HepG2 (cell line): ENCODE data around the gene NUDT8. TPM values are rescaled to one million over a fixed set of nuclear protein-coding genes. Genes with fewer than 3 reads are reported as not detected.

Experiments
- ADNP ChIP-seq: sonication (generic); formaldehyde crosslinking; IDR thresholded peaks from 2 replicates; pipeline ENCODE4 v1.4.0; 2020; ENCODE audit warnings: missing genetic modification reagents
- DRAP1 ChIP-seq: IDR thresholded peaks from 2 replicates; pipeline ENCODE4 v1.6.1; 2016; ENCODE audit warnings: missing genetic modification reagents, missing compliant biosample characterization
- GMEB1 ChIP-seq: sonication (generic); formaldehyde crosslinking; IDR thresholded peaks from 2 replicates; pipeline ENCODE4 v1.5.1; 2020; ENCODE audit warnings: missing genetic modification reagents, mild to moderate bottlenecking, borderline replicate concordance
- KDM1A ChIP-seq: IDR thresholded peaks from 2 replicates; pipeline ENCODE4 v1.6.1; 2016; ENCODE audit warnings: missing compliant biosample characterization
- MIER2 ChIP-seq: IDR thresholded peaks from 2 replicates; pipeline ENCODE4 v1.6.1; 2016; ENCODE audit warnings: missing biosample characterization, missing genetic modification reagents
- MTF2 ChIP-seq: sonication (generic); formaldehyde crosslinking; IDR thresholded peaks from 2 replicates; pipeline ENCODE4 v1.5.0; 2020; ENCODE audit warnings: missing genetic modification reagents, borderline replicate concordance
- NFYB ChIP-seq: sonication (generic); formaldehyde crosslinking; IDR thresholded peaks from 2 replicates; pipeline ENCODE4 v1.4.0; 2020; ENCODE audit warnings: missing genetic modification reagents
- NR2F6 ChIP-seq, 2 experiments: IDR thresholded peaks; 2 replicates each; pipeline ENCODE4 v1.6.1; 2016; ENCODE audit warnings: antibody characterized with exemption in 1 of 2, mild to moderate bottlenecking in 1 of 2
- PATZ1 ChIP-seq: sonication (generic); formaldehyde crosslinking; IDR thresholded peaks from 2 replicates; pipeline ENCODE4 v1.4.0; 2020; ENCODE audit warnings: missing genetic modification reagents
- PREB ChIP-seq: sonication (generic); formaldehyde crosslinking; IDR thresholded peaks from 2 replicates; pipeline ENCODE4 v1.4.0; 2020; ENCODE audit warnings: missing genetic modification reagents
- RARA ChIP-seq: IDR thresholded peaks from 2 replicates; pipeline ENCODE4 v1.6.1; 2016; ENCODE audit warnings: missing genetic modification reagents, missing compliant biosample characterization
- SPEN ChIP-seq: sonication (generic); formaldehyde crosslinking; IDR thresholded peaks from 2 replicates; pipeline ENCODE4 v1.5.1; 2020; ENCODE audit warnings: low read depth, mild to moderate bottlenecking, missing genetic modification reagents
- STAT5B ChIP-seq: sonication (generic); formaldehyde crosslinking; IDR thresholded peaks from 2 replicates; pipeline ENCODE4 v1.4.0; 2020; ENCODE audit warnings: missing genetic modification reagents
- ZMAT3 ChIP-seq: sonication (generic); formaldehyde crosslinking; conservative IDR thresholded peaks from 2 replicates; pipeline ENCODE4 v1.7.0; 2021; ENCODE audit warnings: missing genetic modification reagents
- ZNF232 ChIP-seq: sonication (generic); formaldehyde crosslinking; IDR thresholded peaks from 2 replicates; pipeline ENCODE4 v1.4.0; 2020; ENCODE audit warnings: missing genetic modification reagents, borderline replicate concordance
- ZNF281 ChIP-seq: sonication (generic); formaldehyde crosslinking; IDR thresholded peaks from 2 replicates; pipeline ENCODE4 v1.4.0; 2020; ENCODE audit warnings: missing genetic modification reagents, borderline replicate concordance
- ZNF383 ChIP-seq: sonication (generic); formaldehyde crosslinking; IDR thresholded peaks from 2 replicates; pipeline ENCODE4 v1.4.0; 2020; ENCODE audit warnings: missing genetic modification reagents, mild to moderate bottlenecking, borderline replicate concordance
- ZNF546 ChIP-seq: sonication (generic); formaldehyde crosslinking; conservative IDR thresholded peaks from 2 replicates; pipeline ENCODE4 v1.8.1; 2023; ENCODE audit warnings: mild to moderate bottlenecking, missing genetic modification reagents
- ZNF761 ChIP-seq: sonication (generic); formaldehyde crosslinking; conservative IDR thresholded peaks from 2 replicates; pipeline ENCODE4 v1.4.0; 2020; ENCODE audit warnings: mild to moderate bottlenecking, missing genetic modification reagents
- ZSCAN31 ChIP-seq: sonication (generic); formaldehyde crosslinking; IDR thresholded peaks from 2 replicates; pipeline ENCODE4 v1.5.0; 2020; ENCODE audit warnings: low read depth, mild to moderate bottlenecking, missing genetic modification reagents
- polyA plus RNA-seq, 8 experiments: library from polyadenylated mRNA; depleted of rRNA in 3 of 8; stranded (reverse) in 7 of 8; unstranded in 1 of 8; fragments of >200 nt; fragmentation: Illumina TruSeq in 4 of 8; extraction: Trizol in 4 of 8; gene quantifications; 2 replicates each; pipeline versions ENCODE4 v1.2.1 to v1.2.3, GENCODE V29; 2011 to 2016; ENCODE audit warnings: low read depth in 4 of 8, missing spikeins in 1 of 8, mixed read lengths in 1 of 8; ENCODE audit not compliant: insufficient read depth in 1 of 8
- total RNA-seq, 5 experiments: library from RNA; depleted of rRNA; stranded (reverse); fragments of >200 nt; fragmentation: Illumina TruSeq; extraction: Trizol; gene quantifications; 2 replicates each; pipeline ENCODE4 v1.2.3, GENCODE V29; 2016; ENCODE audit warnings: low read depth in 1 of 5

NUDT8 gene
- total and polyA plus RNA-seq, 2 of the 13 experiments (the other 11 are each of a cell fraction or from before 2014, with no cell fraction given) = 6.7 to 25.8 TPM

- TF ChIP-seq ZNF281 (CRISPR knock-in tag) = peak; percentile 95
- TF ChIP-seq SPEN = peak; percentile 20; the same call in 1 of the 2 replicates
- 0 out of 2 replicates have a peak, but pooled peaks have one; percentile 13 for TF ChIP-seq NFYB
- TF ChIP-seq GMEB1 (CRISPR knock-in tag) = no peak
- TF ChIP-seq PATZ1 = no peak; the same call in none of the 2 replicates
- peak; percentile 11; the same call in 1 of the 2 replicates for TF ChIP-seq STAT5B (CRISPR knock-in tag)
- no peak for TF ChIP-seq ZNF232 (CRISPR knock-in tag)
- TF ChIP-seq ADNP (CRISPR knock-in tag) = peak; percentile 94
- TF ChIP-seq ZNF383 (CRISPR knock-in tag) = 0 out of 2 replicates have a peak, but pooled peaks have one; percentile 31
- TF ChIP-seq RARA (CRISPR knock-in tag) = peak; percentile 75
- TF ChIP-seq ZNF546 = no peak
- peak; percentile 99 for TF ChIP-seq NR2F6 (IDR thresholded peaks at IDR 0.05)
- TF ChIP-seq NR2F6 (CRISPR knock-in tag; IDR thresholded peaks at IDR 0.05) = peak; percentile 95
- no peak for TF ChIP-seq DRAP1
- 0 out of 2 replicates have a peak, but pooled peaks have one; percentile 28 for TF ChIP-seq ZSCAN31
- 0 out of 2 replicates have a peak, but pooled peaks have one; percentile 6 for TF ChIP-seq ZNF761
- TF ChIP-seq PREB (CRISPR knock-in tag) = no peak
- TF ChIP-seq ZMAT3 = 0 out of 2 replicates have a peak, but pooled peaks have one; percentile 41
- no peak; the same call in 1 of the 2 replicates for TF ChIP-seq MTF2 (CRISPR knock-in tag)
- peak; percentile 76; the same call in 1 of the 2 replicates for TF ChIP-seq KDM1A (CRISPR knock-in tag)
- TF ChIP-seq MIER2 (CRISPR knock-in tag) = no peak
These were observed 2.6 kb upstream of the NUDT8 start (continued) for GRCh38 chr11:67632175-67632981.
